A549 (cell line): ENCODE measurements around the gene PREX1.

ENCODE experiments used
- EP300 ChIP-seq, 2 experiments: fragments of >200 bp; sonication (Bioruptor Twin); formaldehyde crosslinking; IDR thresholded peaks; 2 replicates in 1 of 2; 3 replicates in 1 of 2; pipeline ENCODE4 v1.6.1; 2016 to 2017
- KDM1A ChIP-seq: fragments of 200-600 bp; sonication (generic); IDR thresholded peaks from 2 replicates; pipeline ENCODE4 v1.6.1; 2016; ENCODE audit warnings: low read depth, mild to moderate bottlenecking
- MAZ ChIP-seq: fragments of 150-350 bp; IDR thresholded peaks from 2 replicates; pipeline ENCODE4 v1.6.1; 2014; ENCODE audit warnings: antibody characterized with exemption, low read depth, low read length, borderline replicate concordance
- MYC ChIP-seq: IDR thresholded peaks from 2 replicates; pipeline ENCODE4 v1.6.1; 2012; ENCODE audit warnings: mild to moderate bottlenecking, inconsistent platforms, low read length, improper control_type of control experiment, borderline replicate concordance
- POLR2A ChIP-seq: IDR thresholded peaks from 2 replicates; pipeline ENCODE4 v1.6.1; 2012; ENCODE audit warnings: mild to moderate bottlenecking, low read length
- ZC3H11A ChIP-seq: fragments of 450-650 bp; IDR thresholded peaks from 2 replicates; pipeline ENCODE4 v1.6.1; 2014; ENCODE audit warnings: antibody characterized with exemption, mild to moderate bottlenecking
- TF ChIP-seq, protein P1 (sequence below): fragments of >200 bp; sonication (Bioruptor Twin); formaldehyde crosslinking; IDR thresholded peaks from 3 replicates; pipeline ENCODE4 v1.5.1; 2016

DNA sequence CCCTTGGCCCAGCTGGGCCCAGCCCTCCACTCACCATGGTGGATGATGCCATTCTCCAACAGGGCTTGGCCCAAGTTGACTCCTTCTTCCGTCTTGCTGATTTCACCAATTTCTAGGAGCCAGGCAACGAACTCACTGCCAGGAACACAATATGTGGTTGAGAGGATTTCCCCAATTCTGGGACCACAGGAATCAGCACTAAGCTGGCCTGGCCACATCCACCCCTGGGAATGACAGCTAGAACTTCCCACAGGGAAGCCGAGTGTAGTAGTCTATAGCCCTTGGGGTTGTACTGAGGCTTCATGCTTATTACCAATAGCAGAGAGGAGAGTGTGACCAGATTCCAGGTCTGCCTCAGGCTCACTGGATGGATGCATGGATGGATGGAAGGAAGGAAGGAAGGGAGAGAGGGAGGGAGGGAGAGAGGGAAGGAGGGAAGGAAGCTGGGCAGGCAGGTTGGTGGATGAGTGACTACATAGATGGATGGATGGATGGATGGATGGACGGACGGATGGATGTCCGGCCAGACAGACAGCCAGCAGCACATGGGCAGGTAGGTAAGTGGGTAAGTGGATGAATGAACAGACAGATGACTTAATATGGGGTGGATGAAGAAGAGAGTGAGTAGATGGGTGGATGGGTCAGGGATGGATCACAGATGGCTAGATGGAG is 146.5 kb downstream of the PREX1 start:
- no peak for TF ChIP-seq MYC
- TF ChIP-seq, protein P1, sequence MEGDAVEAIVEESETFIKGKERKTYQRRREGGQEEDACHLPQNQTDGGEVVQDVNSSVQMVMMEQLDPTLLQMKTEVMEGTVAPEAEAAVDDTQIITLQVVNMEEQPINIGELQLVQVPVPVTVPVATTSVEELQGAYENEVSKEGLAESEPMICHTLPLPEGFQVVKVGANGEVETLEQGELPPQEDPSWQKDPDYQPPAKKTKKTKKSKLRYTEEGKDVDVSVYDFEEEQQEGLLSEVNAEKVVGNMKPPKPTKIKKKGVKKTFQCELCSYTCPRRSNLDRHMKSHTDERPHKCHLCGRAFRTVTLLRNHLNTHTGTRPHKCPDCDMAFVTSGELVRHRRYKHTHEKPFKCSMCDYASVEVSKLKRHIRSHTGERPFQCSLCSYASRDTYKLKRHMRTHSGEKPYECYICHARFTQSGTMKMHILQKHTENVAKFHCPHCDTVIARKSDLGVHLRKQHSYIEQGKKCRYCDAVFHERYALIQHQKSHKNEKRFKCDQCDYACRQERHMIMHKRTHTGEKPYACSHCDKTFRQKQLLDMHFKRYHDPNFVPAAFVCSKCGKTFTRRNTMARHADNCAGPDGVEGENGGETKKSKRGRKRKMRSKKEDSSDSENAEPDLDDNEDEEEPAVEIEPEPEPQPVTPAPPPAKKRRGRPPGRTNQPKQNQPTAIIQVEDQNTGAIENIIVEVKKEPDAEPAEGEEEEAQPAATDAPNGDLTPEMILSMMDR: no peak
- TF ChIP-seq ZC3H11A: no peak
- no peak for TF ChIP-seq MAZ
- TF ChIP-seq POLR2A: no peak
- no peak for TF ChIP-seq KDM1A
- TF ChIP-seq EP300 (IDR thresholded peaks at IDR 0.05): no peak
